Measurements from ENCODE around the gene RELN.
A peak's percentile ranks its signal among the peaks of the same experiment; 100 is the strongest.
"Not testable (repeated sequence)": the region's sequence is repeated elsewhere in the genome, so short reads cannot be mapped to it uniquely, and the experiment has no call there.

The RELN gene
- long read RNA-seq, donor 1, result 0 reads
- long read RNA-seq, donor 2, result 0 reads
- long read RNA-seq, donor 3, result 0 reads
- long read RNA-seq, donor 4, result 0 reads
- long read RNA-seq, donor 5, result 0 reads
- long read RNA-seq, donor 6, partial matches to known transcripts, result 10 of 10 reads
- long read RNA-seq, donor 6, other reads (novel, unspliced or antisense), result 0 of 10 reads
- long read RNA-seq, donor 7, result 0 reads
- long read RNA-seq, donor 8, result 0 reads

DNA sequence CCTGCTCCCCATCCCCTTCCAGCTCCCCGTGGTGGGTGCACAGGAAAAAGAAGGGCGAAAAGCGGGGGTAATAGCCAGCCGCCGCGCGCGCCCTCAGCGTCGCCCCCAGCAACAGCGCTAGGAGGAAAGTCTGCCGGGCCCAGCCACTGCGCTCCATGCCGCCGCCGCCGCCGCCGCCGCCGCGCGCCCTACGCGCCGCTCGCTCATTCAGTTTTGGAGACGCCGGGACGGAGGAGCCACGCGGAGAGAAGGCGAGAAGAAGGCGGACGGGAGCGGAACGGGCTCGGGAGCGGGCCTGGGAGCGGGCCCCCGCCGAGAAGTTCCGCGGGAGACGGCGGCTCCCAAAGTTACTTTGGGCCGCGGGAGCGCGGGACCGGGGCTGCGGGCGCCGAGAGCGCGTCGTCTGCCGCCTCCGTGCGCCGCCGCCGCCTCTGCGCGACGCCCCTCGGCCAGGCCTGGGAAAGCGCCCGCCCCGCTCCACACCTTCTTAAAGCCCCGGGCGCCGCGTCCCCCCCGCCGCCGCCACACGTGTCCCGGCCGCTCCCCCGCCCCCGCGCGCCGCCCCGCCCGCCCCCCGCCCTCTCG lies at the start of gene RELN:
Gene RELN (minus strand): TSS at position 459 of the 585 bp plus-strand sequence. CDS start 302 bp downstream, at position 157.
- peak; percentile 84 for DNase-seq

DNA sequence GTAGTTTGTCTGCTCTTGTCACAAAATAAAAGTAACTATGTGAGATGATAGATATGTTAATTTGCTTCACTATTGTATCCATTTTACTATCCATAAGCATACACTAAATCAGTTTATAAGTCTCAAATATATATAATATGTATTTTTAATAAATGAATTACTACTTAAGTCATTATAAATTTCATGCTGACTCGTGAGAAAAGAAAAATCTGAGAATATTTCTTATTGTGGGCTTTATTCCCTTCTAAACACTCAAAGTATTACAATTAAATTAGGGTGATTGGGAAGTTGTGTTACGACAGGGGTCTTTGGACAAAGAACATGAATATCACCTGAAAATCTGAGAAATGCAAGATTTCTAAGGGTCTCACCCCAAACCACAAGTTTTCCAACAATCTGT lies 48.7 kb upstream of the RELN start:
- no peak for DNase-seq

DNA sequence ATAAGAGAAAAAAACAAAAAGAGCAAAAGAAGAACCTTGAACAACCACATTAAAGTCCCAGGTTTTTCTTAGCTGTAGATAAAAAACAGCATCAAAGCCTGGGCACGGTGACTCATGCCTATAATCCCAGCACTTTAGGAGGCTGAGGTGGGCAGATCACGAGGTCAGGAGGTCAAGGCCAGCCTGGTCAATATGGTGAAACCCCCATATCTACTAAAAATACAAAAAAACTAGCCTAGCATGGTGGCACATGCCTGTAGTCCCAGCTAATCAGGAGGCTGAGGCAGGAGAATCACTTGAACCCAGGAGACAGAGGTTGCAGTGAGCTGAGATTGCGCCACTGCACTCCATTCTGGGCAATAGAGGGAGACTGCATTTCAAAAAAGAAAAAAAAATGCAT lies 47.4 kb upstream of the RELN start:
- DNase-seq, result not testable (repeated sequence)

DNA sequence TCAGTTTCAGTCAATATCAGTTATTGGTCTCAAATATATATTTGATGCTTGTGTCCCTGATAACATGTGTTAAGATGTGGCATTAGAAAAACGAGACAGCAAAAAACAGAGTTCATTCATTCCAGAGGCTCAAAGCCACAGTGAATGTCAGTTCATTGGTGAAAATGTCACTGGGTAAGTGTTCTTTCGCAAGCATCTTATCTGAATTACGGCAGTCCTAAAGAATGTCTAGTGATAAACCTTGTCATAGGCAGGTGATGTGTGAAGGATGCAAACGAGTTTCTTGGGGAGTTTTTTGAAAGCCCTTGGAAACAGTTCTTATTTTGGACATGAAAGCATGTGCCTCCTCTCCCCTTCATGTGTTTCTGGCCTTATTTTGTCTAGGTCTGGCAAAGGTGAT lies 45.9 kb upstream of the RELN start:
- no peak for DNase-seq

DNA sequence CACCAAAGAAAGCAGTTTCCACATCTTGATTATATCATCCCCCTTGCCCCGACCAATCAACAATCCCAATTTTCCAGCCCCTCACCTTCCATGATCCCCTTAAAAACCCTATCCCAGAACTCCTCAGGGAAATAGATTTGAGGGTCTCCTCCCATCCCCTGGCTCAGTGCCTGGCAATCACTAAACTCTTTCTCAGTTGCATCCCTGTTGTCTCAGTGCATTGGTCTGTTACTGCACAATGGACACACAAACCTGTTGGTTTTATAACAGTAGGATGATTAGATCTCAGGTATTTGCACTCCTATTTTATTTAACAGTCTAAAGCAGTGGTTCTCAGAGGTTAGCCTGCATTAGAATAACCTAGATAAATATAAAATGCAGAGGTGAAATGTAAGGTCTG lies 45.2 kb upstream of the RELN start:
- DNase-seq, result no peak

DNA sequence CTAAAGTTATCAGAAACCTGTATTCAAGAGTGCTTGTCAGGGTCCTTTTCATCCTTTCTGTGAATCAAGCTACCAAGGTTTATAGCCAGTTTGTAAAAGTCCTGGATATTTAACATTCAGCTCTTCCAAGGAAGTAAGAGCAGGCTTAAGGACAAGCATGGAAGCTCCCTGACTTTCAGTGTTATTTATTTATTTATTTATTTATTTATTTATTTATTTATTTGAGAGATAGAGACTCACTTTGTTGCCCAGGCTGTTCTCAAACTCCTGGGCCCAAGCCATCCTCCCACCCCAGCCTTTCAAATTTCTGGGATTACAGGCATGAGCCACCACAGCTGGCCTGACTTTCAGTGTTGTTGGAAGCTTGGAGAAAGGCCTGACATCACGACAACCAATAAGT lies 44.4 kb upstream of the RELN start:
- no peak for DNase-seq

DNA sequence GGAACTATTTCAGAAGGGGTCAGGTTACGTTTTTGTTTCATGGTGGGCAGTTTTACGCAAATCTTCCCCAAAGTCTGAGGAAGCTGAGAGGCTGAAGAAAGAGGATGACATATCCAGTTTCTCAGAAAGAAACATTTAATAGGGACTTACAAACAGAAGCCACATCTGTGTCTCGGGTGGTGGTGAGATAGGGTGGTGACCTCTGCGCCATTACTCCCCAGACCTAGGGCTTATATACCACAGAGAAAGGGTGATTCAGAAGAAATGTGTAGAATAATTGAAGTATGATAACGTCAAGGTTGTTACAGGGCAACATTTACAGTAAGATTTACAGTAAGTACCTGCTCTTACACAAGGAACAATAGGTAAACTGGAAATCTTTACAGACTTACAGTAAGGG lies 43.0 kb upstream of the RELN start:
- DNase-seq, result no peak

DNA sequence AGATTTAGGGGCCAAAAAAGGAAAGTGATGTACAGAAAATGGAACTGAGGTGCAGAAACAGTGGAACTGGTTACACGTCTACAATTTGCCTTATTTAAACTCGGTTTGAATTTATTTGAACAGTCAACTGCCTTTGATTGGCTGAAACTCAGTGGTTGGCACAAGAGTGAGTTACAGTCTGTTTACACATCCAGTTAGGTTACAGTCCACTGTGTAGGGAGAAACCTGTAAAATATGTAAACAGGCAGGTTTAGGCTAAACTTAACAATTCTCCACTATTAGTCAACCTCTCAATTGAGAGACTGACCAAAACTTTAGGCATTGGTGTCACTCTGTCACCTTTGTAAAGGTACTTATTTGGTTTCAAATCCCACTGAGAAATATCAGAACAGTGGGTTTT lies 40.3 kb upstream of the RELN start:
- no peak for DNase-seq

DNA sequence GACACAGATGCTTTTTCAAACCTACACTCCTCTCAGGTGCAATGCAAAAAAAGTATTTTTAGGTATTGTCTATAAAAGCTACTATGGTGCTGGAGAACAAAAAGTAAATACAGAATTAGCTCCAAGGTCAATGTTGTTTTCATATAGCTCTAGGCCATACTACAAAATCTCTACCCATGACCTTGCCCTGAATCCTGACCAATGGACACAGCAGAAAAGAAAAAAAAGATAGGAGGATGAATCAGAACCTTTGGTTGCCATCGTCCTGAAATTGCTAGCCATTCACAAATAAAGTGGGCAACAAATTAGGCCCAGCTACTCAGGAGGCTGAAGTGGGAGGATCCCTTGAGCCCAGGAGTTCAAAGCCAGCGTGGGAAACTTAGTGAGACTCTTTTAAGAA lies 35.2 kb upstream of the RELN start:
- DNase-seq, result no peak

DNA sequence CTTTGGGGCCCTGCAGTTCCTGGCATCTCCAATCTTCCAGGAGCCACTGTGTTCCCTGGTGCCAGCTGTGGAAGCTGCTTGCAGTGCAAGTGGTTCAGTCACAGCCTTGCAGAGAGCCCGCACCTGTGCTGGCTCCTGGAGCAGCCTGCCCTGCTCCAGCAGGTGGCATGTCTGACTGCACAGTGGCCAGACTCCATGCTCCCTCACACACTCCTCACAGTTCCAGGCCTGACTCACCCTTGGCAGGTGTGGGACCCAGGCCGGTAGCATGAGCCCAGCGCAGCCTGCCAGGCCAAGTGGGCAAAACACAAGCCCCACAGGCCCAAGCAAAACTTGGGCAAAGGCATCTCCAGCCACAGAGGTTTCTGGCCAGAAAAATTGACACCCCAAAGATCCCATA lies 33.6 kb upstream of the RELN start:
- no peak for DNase-seq

DNA sequence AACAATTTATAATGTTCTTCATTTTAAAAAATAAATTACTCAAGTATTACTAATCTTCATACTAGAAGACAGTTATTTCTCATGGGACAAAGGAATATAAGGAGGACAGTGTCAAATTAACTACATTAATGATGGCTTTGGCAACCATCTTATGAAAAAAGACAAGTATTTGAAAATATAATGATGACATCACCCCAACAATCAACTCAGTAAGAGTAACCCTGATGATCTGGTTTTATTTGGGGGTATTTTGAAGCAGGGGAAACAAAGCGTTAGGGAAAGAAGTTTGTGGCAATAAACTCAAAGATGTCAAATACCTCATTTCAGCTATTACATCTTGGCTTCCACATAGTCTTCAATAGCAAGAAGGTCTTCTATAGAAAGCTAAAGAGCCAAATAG lies 29.0 kb upstream of the RELN start:
- DNase-seq, result no peak

DNA sequence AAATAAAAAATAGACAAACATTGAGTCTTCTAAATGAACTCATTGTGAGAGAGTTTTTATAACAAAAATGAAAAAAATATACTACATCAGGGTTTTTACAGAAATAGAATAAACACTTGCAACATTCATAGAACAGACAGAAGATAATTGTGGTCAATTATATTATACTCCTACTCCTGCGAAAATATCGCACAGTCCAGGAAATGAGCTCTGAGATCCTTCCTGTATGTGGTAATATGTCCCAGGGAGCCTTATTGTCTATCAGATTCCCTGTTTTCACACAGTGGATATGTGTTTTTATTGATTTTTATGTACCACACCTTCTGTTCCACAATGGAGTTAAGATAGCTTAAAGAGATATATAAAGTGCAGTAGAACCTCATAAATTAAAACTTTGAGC lies 27.5 kb upstream of the RELN start:
- no peak for DNase-seq

DNA sequence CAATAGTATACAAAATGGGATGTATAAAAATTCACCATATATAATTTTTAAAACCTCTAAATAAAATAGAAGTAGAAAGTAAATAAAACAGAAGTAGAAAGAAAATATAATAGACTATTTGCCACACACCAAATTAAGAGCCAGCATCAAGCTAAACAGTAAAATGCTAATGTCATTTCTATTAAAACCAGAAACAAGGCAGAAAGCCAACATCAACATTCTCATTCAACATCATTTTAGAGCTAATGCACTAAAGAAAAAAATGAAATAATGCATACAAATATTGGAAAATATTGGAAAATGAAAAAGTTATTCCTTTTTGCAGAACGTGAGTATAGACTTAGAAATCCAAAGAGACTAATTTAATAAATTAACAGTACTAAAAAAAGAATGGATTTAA lies 23.4 kb upstream of the RELN start:
- no peak for DNase-seq

DNA sequence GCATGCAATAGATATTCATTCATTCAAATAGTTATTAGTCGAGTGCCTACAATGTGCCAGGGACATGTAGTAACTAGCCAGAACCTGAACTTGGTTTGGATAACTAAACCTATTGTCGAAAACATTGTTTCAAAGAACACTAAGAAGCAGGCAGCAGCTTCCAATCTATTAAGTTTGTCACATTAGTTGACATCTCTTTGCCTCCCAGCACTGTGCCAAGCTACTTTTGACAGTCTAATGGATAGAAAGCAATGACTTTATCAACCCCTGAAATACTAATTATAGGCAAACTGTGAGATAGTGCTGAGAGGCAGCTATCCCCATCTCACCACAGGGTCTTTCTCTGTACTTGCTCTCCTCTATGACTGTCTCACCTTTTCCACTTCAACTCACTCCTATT lies 22.4 kb upstream of the RELN start:
- DNase-seq, result no peak

DNA sequence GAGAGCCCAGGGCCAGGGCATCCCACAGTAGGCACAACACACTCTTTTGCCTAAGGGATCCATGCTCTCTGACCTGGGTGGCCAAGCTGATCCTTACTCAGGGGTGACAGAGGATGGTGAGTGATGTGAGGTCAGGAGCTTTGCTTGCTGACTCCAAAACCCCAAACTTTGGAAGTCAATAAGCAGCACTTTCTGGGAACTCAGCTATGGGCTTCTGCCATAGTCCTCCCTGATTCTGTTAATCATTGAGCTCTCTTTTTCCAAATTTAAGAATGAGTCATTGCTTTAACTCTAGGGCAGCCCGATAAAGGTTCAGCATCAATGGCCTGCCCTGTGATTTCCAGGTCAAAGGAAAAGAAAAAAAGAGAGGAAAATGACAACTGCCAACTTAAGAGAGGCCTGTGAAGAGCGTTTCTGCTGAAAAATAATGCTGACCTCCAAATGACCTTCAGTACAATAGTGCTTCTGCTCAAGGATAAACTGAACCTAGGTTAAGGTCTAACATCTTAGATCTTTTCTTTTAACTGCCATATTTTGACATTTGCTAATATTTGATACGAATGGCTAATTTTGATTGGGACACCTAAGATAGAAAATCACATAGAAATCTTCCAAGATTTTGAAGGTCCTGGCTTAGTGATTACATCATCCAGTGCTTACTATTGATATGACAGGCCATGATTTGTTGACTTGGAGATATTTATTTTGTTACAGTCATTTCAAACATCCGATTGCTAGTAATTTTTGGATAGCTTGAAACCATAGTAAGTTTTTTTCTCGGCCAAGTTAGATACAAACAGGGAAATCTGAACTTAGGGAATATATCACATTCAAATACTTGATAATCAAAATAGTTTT lies 20.8 kb upstream of the RELN start:
- DNase-seq, result no peak

DNA sequence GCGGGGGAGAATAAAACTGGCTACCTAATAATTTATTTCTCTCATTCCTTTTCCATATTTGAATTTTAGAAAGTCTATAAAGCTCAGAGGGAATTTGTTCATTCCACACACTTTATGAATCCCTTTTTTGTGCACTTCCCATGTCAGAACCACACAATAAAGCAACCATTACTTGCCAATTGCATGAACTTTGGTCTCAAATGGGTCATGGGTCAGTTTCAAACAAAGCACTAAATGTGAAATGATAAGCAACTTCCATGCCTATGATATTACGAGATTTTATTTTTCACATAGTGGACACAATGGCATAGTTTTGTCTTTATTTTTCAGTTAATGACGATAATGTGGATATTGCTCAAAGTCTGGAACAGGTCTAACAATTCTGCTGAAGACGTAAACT lies 18.6 kb upstream of the RELN start:
- no peak for DNase-seq

DNA sequence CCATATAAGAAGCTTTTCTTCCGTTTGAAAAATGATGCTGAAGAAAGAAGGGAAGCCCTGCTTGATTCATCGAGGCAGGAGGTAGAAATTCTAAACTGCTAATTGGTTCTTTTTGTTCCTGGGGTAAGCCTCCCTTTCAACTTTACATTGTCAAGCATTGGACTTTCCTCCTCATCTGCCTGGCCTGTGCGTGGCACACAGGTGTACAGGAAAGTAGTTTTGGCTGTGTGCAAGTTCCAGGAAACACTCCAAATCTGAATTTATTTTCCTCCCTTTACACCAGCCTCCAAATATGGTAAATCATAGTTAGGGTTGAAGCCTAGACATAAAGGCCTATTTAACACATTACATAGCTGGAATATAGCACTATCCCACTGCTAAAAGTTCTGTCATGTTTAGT lies 18.2 kb upstream of the RELN start:
- DNase-seq, result no peak

DNA sequence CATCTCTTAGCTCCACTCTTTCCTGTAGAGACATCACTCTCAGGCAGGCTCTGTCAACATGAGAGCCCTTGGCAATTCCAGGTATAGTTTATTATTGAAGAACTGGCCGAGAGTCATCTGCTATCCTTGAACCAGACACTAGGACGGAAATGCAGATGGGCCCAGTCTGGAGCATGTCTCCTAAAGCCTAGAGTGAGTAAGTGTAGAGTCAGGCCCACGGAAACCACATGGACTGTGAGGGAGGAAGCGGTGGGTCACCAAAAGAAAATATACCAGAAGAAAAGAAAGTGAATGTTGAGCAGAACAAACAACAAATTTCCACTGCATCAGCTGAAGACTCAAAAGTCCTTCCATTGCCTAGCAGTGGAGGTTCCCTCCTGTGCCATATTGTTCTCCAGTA lies 15.7 kb upstream of the RELN start:
- no peak for DNase-seq

DNA sequence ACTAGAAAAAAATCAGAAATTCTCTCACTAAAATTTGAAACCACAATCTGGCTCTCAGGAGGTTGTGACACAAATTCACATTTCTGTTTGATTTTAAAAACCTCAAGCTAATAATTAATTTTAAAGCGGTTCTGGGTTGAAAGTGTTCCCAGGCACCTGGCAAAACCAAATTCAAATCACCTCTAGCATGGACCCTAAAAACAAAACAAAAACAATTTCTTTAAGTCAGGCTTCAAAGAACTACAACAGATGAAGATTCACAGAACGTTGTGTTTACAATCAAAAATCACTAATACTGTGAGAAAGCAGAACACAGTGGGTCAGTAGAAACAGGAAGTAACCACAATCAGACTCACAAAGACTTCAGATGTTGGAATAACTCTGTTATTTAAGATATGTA lies 7.2 kb upstream of the RELN start:
- DNase-seq, result no peak

DNA sequence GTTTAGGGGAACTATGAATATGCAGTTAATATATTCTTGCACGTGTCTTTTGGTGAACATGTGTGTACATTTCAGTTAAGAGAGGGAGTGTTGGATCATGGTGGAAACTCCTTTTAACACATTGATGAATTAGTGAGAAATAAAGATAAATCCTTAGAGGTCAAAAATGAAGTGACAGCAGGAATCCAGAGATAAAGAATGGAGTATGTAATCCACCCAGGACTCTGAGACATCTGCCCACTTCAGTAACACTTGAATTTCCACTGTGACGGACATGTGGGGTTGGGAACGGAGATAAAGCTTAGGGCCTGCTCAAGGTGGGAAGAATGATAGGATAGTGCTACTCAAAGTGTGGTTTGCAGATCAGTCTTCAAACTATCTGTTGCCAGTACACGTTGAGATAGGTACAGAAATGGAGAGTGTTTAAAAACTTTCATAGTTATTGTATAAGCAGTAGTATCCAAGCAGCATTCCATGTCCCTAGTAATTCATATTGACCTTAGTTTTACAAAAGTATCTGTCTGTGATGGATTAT lies 6.6 kb upstream of the RELN start:
- DNase-seq, result no peak

DNA sequence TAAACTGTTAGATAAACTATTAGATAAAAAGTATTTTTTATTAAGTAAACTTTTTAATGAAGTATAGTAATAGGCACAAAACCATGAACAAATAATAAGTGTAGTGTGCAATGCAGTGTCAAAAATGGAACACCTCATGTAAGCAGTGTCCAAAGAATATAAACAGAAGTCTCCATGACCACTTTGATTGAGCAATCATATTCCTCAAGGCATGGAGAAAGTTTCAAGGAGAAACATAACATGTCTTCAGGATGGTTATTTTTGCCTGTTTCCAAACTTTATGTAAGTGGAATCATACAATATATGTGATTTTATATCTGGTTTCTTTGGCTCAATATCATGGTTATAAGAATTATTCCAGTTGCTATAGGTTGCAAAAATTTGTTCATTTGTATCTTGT lies 6.1 kb upstream of the RELN start:
- DNase-seq, result no peak

DNA sequence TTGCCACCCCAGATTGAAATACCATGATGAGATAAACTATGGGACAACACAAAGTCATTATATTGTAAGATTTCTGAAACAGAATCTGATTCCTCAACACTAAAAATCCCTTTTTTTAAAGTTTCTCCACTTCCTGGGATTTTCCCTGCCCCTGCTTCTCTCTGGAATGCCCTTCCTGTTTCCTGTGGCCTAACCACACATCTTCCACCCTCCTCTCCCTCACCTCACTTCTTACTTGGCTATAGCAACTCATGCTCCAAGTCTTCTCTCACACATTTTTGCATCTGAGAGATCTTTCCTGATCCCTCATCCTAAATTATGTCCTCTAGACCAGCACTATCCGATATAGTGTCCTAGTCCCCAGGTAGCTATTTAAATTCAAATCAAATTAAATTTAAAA lies 4.1 kb upstream of the RELN start:
- DNase-seq, result no peak

DNA sequence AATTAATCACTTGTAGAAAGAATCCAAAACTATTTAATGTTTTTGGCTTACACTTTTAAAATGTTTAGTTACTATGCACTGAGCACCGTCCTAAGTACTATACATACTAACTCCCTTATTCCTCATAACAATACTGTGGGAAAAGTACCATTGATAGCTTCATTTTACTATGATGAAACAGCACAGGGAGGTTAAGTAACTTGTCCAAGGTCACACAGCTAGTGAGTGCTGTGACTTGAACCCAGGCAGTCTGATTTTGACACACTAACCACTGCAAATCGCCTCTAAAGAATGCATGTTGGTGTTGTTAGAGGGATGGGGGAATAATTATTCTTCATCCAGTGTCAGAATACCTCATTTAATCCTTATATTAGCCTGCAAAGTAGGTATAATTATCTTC lies 1.9 kb upstream of the RELN start:
- DNase-seq, result no peak

DNA sequence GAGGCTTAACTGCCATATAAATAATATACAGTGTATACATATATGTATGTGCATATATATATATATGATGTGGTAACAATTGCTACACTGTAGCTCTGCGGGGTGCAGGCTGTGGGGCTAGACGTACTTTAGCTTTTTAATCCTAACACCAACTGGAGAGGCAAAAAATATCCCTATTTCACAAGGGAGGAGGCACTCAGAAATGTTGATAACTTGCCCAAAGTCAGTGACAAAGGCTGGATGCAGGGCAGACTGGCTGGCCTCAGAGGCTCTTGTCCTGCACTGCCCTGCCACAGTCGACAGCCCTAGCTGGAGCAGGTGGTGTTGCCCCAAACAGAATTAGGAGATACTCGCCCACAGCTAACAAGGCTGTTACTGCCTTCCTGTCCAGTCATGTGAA lies 1.5 kb upstream of the RELN start:
- peak; percentile 10 for DNase-seq
